HepG2 (cell line): ENCODE data around the gene KSR1. TPM values are rescaled to one million over a fixed set of nuclear protein-coding genes. Genes with fewer than 3 reads are reported as not detected.
A peak's percentile ranks its signal among the peaks of the same experiment; 100 is the strongest.

ENCODE experiments used
- ATAC-seq: fragments of 200-7000 bp; cut with Tn5 transposase; 3 replicates; pipeline ENCODE4 v1.9.1; 2020; ENCODE audit warnings: mild to moderate bottlenecking, moderate library complexity
- BruUV-seq: library from RNA; stranded (reverse); fragments of 400-500 nt; replicated peaks from 2 replicates; lab custom pipeline; 2021; lab: Mats Ljungman, UMichigan
- CTCF ChIA-PET: fragments of 300-600 bp; formaldehyde crosslinking; extraction: SDS; loops from one replicate; lab custom pipeline; 2021; ENCODE audit warnings: low total read pairs, inconsistent platforms, low intra/inter-chr PET ratio; lab: Yijun Ruan, JAX
- POLR2A ChIA-PET: fragments of 350-600 bp; sonication (Branson Sonifier 250); formaldehyde crosslinking; loops from one replicate; lab custom pipeline; 2020; ENCODE audit warnings: antibody characterized with exemption, inconsistent platforms; lab: Yijun Ruan, JAX
- DNase-seq: peaks from one replicate; pipeline ENCODE4 v3.0.0-alpha.2; 2015; ENCODE audit warnings: low spot score
- FAIRE-seq: peaks from 3 replicates; lab custom pipeline; 2011; peaks lifted over from hg19 to GRCh38; lab: Jason Lieb, UNC
- H2AFZ ChIP-seq: one replicate; pipeline ENCODE4 v1.6.1; 2011; ENCODE audit warnings: low read length, inconsistent platforms
- H3K27ac ChIP-seq: fragments of 300-600 bp; 3 replicates; pipeline ENCODE4 v1.8.0; 2011; ENCODE audit warnings: mixed run types, mild to moderate bottlenecking, mixed read lengths, low read length, inconsistent platforms; ENCODE audit not compliant: insufficient read depth; ENCODE audit errors: extremely low read length
- H3K27me3 ChIP-seq, 2 experiments: fragments of 200-600 bp in 1 of 2; 2 replicates in 1 of 2; 3 replicates in 1 of 2; pipeline versions ENCODE4 v1.6.0 to v1.8.0; 2011; ENCODE audit warnings: low read length in 2 of 2, mild to moderate bottlenecking in 2 of 2, moderate library complexity in 2 of 2, inconsistent platforms in 1 of 2; ENCODE audit not compliant: insufficient read depth in 2 of 2, control insufficient read depth in 1 of 2
- H3K36me3 ChIP-seq, 2 experiments: fragments of 200-600 bp in 1 of 2; replicated peaks in 1 of 2; 2 replicates in 1 of 2; 3 replicates in 1 of 2; pipeline versions ENCODE4 v1.5.1 to v1.8.0; 2011; ENCODE audit warnings: low read length in 2 of 2, inconsistent platforms in 1 of 2; ENCODE audit not compliant: insufficient read depth in 2 of 2, control insufficient read depth in 1 of 2
- H3K4me1 ChIP-seq: 2 replicates; pipeline ENCODE4 v1.5.1; 2012; ENCODE audit warnings: low read length, inconsistent platforms; ENCODE audit not compliant: insufficient read depth
- H3K4me2 ChIP-seq: 2 replicates; pipeline ENCODE4 v1.6.0; 2011; ENCODE audit warnings: low read depth, low read length, inconsistent platforms
- H3K4me3 ChIP-seq, 3 experiments: fragments of 200-600 bp in 1 of 3; sonication (generic), shearing (Covaris generic) in 1 of 3; replicated peaks in 1 of 3; 2 replicates each; pipeline ENCODE4 v1.5.1; 2011 to 2016; ENCODE audit warnings: low read length in 3 of 3, inconsistent platforms in 2 of 3, low read depth in 2 of 3, mild to moderate bottlenecking in 2 of 3, control low read depth in 1 of 3, mixed read lengths in 1 of 3; ENCODE audit not compliant: insufficient read depth in 1 of 3
- H3K79me2 ChIP-seq: one replicate; pipeline ENCODE4 v1.6.1; 2011; ENCODE audit warnings: low read length, inconsistent platforms; ENCODE audit not compliant: insufficient read depth
- H3K9ac ChIP-seq: 2 replicates; pipeline ENCODE4 v1.6.0; 2011; ENCODE audit warnings: mild to moderate bottlenecking, low read depth, low read length, inconsistent platforms; ENCODE audit not compliant: insufficient read depth
- H3K9me3 ChIP-seq: 2 replicates; pipeline ENCODE4 v1.5.1; 2012; ENCODE audit warnings: mild to moderate bottlenecking, low read length
- H4K20me1 ChIP-seq: 2 replicates; pipeline ENCODE4 v1.6.0; 2011; ENCODE audit warnings: inconsistent platforms, mild to moderate bottlenecking, low read length, moderate library complexity; ENCODE audit not compliant: insufficient read depth
- AHR ChIP-seq: IDR thresholded peaks from 2 replicates; pipeline ENCODE4 v1.6.1; 2018; ENCODE audit warnings: missing genetic modification reagents, missing compliant biosample characterization
- CHD4 ChIP-seq: fragments of 200-600 bp; sonication (generic); IDR thresholded peaks from 2 replicates; pipeline ENCODE4 v1.7.0; 2017; ENCODE audit warnings: mild to moderate bottlenecking, low read length, borderline replicate concordance
- HNF4A ChIP-seq: sonication (generic); formaldehyde crosslinking; IDR thresholded peaks from 2 replicates; pipeline ENCODE4 v1.4.0; 2020; ENCODE audit warnings: missing genetic modification reagents
- HOXA5 ChIP-seq: sonication (generic); formaldehyde crosslinking; IDR thresholded peaks from 2 replicates; pipeline ENCODE4 v1.4.0; 2020; ENCODE audit warnings: missing genetic modification reagents
- JDP2 ChIP-seq: sonication (generic); formaldehyde crosslinking; IDR thresholded peaks from 2 replicates; pipeline ENCODE4 v1.8.1; 2022; ENCODE audit warnings: missing genetic modification reagents, borderline replicate concordance
- SKI ChIP-seq: fragments of 450-650 bp; IDR thresholded peaks from one replicate; pipeline ENCODE4 v1.6.1; 2018; ENCODE audit warnings: mild to moderate bottlenecking; ENCODE audit not compliant: partially characterized antibody
- SP5 ChIP-seq: IDR thresholded peaks from 2 replicates; pipeline ENCODE4 v1.6.1; 2016; ENCODE audit warnings: low read depth, borderline replicate concordance
- ZBTB21 ChIP-seq: sonication (generic); formaldehyde crosslinking; IDR thresholded peaks from 2 replicates; pipeline ENCODE4 v1.4.0; 2020; ENCODE audit warnings: missing genetic modification reagents
- ZNF333 ChIP-seq: sonication (generic); formaldehyde crosslinking; IDR thresholded peaks from 2 replicates; pipeline ENCODE4 v1.4.0; 2020; ENCODE audit warnings: mild to moderate bottlenecking, missing genetic modification reagents, borderline replicate concordance
- WGBS: methylation state at CpG from one replicate; pipeline ENCODE4 v1.1.6; 2017; ENCODE audit warnings: low lambda C conversion rate; 5-methylcytosine and 5-hydroxymethylcytosine counted together
- in situ Hi-C: cut with HindIII; loops from 2 replicates; pipeline ENCODE4 v1.10.0; 2017; ENCODE audit warnings: low pct_unique_long_range_greater_than_20kb; ENCODE audit not compliant: extremely low pct_ligation_motif_present
- intact Hi-C: fragments of 100-400 bp; cut with micrococcal nuclease; formaldehyde crosslinking; loops from one replicate; pipeline ENCODE4 v1.10.0; 2022; ENCODE audit not compliant: unreplicated experiment
- polyA plus RNA-seq, 8 experiments: library from polyadenylated mRNA; depleted of rRNA in 3 of 8; stranded (reverse) in 7 of 8; unstranded in 1 of 8; fragments of >200 nt; fragmentation: Illumina TruSeq in 4 of 8; extraction: Trizol in 4 of 8; gene quantifications; 2 replicates each; pipeline versions ENCODE4 v1.2.1 to v1.2.3, GENCODE V29; 2011 to 2016; ENCODE audit warnings: low read depth in 4 of 8, missing spikeins in 1 of 8, mixed read lengths in 1 of 8; ENCODE audit not compliant: insufficient read depth in 1 of 8
- total RNA-seq, 5 experiments: library from RNA; depleted of rRNA; stranded (reverse); fragments of >200 nt; fragmentation: Illumina TruSeq; extraction: Trizol; gene quantifications; 2 replicates each; pipeline ENCODE4 v1.2.3, GENCODE V29; 2016; ENCODE audit warnings: low read depth in 1 of 5
- TF ChIP-seq, protein P1 (sequence below): sonication (generic); formaldehyde crosslinking; IDR thresholded peaks from 2 replicates; pipeline ENCODE4 v1.9.0; 2021; ENCODE audit warnings: missing genetic modification reagents, mild to moderate bottlenecking, borderline replicate concordance
- TF ChIP-seq, protein P2 (sequence below), 2 experiments: fragments of 450-650 bp in 1 of 2; sonication (generic) in 1 of 2; formaldehyde crosslinking; IDR thresholded peaks; 2 replicates each; pipeline versions ENCODE4 v1.5.0 to v1.8.0; 2020 to 2022; ENCODE audit warnings: mild to moderate bottlenecking in 1 of 2, missing genetic modification reagents in 1 of 2
- TF ChIP-seq, protein P3 (sequence below): sonication (generic); formaldehyde crosslinking; IDR thresholded peaks from 2 replicates; pipeline ENCODE4 v1.9.0; 2021; ENCODE audit warnings: missing genetic modification reagents, borderline replicate concordance

The KSR1 gene
- total and polyA plus RNA-seq, 2 of the 13 experiments (the other 11 are each of a cell fraction or from before 2014, with no cell fraction given), result 10.1 to 16.6 TPM

DNA sequence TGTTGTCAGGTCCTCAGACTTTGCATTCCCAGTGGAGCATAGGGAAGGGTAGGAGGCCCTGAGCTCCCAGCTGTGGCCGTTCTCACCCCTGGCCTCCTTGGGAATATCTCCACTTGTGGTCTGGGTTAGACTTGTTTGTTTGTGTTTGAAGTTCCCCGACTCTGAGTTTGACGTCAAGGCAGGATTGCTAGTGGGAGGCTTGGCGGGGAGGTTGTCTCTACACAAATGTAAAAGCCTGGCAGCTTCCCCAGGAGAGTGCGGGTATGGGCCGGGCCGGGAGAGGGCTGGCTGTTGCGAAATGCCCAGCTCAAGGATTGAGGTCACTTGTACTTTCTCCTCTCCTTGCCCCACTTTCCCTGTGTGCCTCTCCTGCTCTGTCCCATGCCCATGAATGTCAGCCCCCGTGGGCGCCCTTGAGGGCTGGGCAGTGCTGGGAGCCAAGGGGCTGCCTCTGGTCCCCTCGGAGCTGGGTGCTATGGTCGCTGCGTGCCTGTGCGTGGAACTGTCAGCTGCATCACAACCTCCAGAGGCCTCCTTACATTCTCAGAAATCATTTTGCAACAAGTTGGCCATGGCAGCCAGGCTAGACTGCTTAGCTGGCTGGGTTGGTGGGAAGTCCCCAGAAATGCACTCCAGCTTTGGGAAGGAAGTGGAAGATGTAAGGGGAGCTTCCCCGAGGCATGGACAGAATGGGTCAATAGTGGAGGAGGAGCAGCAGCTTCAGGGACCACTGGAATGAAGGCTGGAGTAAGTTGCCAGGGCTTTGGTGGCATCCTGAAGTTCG is 84.3 kb downstream of the KSR1 start:
- intact Hi-C loops (no loop called here), in situ Hi-C loops (no loop called here)
- Histone ChIP-seq H3K4me1 (peaks cover 73% of the 10 kb centered on the region), H3K4me2 (peak overlapping the region; percentile 56), H3K4me3 (peak overlapping the region in 1 of 3 experiments; percentile 17; a peak in 1 of 6 replicates), H3K36me3 (no peaks in the 10 kb centered on the region), H3K27me3 (no peaks in the 10 kb centered on the region), H3K27ac (peak overlapping the region; percentile 34), H4K20me1 (peaks cover 4% of the 10 kb centered on the region; the same call in 1 of the 2 replicates), H2AFZ (no peak overlapping the region), H3K9ac (no peak overlapping the region), H3K79me2 (peaks cover 23% of the 10 kb centered on the region), H3K9me3 (no peaks in the 10 kb centered on the region)
- ATAC-seq (peak; percentile 78), FAIRE-seq (peak; percentile 32), DNase-seq (peak; percentile 66)
- no TSS peak for BruUV-seq
- CTCF ChIA-PET, result no interaction called here
- POLR2A ChIA-PET, result interaction anchor here (0.9 to 2.0 kb wide), 10 partner anchors 8 to 82 kb away, joined by 3 to 13 read pairs (median 10); no protein-coding TSS in a partner anchor
- 30% methylated on average over 9 of the region's 16 CpGs for WGBS
- TF ChIP-seq ZBTB21 (CRISPR knock-in tag) (0 out of 2 replicates have a peak, but pooled peaks have one; percentile 18), SP5 (no peak), AHR (CRISPR knock-in tag) (no peak), SKI (peak; percentile 25), HOXA5 (CRISPR knock-in tag) (no peak), CHD4 (0 out of 2 replicates have a peak, but pooled peaks have one; percentile 36), ZNF333 (CRISPR knock-in tag) (no peak), JDP2 (CRISPR knock-in tag) (no peak), HNF4A (peak; percentile 15; the same call in 1 of the 2 replicates)
- TF ChIP-seq, protein P1, sequence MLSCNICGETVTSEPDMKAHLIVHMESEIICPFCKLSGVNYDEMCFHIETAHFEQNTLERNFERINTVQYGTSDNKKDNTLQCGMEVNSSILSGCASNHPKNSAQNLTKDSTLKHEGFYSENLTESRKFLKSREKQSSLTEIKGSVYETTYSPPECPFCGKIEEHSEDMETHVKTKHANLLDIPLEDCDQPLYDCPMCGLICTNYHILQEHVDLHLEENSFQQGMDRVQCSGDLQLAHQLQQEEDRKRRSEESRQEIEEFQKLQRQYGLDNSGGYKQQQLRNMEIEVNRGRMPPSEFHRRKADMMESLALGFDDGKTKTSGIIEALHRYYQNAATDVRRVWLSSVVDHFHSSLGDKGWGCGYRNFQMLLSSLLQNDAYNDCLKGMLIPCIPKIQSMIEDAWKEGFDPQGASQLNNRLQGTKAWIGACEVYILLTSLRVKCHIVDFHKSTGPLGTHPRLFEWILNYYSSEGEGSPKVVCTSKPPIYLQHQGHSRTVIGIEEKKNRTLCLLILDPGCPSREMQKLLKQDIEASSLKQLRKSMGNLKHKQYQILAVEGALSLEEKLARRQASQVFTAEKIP (CRISPR knock-in tag), result no peak
- TF ChIP-seq, protein P2, sequence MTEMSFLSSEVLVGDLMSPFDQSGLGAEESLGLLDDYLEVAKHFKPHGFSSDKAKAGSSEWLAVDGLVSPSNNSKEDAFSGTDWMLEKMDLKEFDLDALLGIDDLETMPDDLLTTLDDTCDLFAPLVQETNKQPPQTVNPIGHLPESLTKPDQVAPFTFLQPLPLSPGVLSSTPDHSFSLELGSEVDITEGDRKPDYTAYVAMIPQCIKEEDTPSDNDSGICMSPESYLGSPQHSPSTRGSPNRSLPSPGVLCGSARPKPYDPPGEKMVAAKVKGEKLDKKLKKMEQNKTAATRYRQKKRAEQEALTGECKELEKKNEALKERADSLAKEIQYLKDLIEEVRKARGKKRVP (CRISPR knock-in tag; IDR thresholded peaks at IDR 0.05), result no peak
- TF ChIP-seq, protein P3, sequence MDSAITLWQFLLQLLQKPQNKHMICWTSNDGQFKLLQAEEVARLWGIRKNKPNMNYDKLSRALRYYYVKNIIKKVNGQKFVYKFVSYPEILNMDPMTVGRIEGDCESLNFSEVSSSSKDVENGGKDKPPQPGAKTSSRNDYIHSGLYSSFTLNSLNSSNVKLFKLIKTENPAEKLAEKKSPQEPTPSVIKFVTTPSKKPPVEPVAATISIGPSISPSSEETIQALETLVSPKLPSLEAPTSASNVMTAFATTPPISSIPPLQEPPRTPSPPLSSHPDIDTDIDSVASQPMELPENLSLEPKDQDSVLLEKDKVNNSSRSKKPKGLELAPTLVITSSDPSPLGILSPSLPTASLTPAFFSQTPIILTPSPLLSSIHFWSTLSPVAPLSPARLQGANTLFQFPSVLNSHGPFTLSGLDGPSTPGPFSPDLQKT (CRISPR knock-in tag), result no peak
